Suprapubic skin (tissue), 4 donors: ENCODE results near the gene BBS2.

Experiments used
- EP300 ChIP-seq: sonication (generic); formaldehyde crosslinking; IDR thresholded peaks from one replicate; pipeline ENCODE4 v1.6.1; 2017; ENCODE audit warnings: antibody characterized with exemption
- POLR2A ChIP-seq, 2 donors: fragments of 450-650 bp; IDR thresholded peaks; one replicate each; pipeline ENCODE4 v1.6.1; 2017; ENCODE audit warnings: antibody characterized with exemption in 2 of 2, mild to moderate bottlenecking in 2 of 2, moderate library complexity in 2 of 2
- POLR2AphosphoS5 ChIP-seq, 3 donors: sonication (generic); formaldehyde crosslinking; IDR thresholded peaks; one replicate each; pipeline ENCODE4 v1.6.1; 2017; ENCODE audit warnings: antibody characterized with exemption in 3 of 3
- TF ChIP-seq, protein P1 (sequence below), 2 donors: fragments of 200-600 bp in 1 of 2; fragments of 450-650 bp in 1 of 2; sonication (generic) in 1 of 2; IDR thresholded peaks; one replicate each; pipeline ENCODE4 v1.5.1; 2016 to 2019; ENCODE audit warnings: antibody characterized with exemption in 2 of 2, mild to moderate bottlenecking in 1 of 2, moderate library complexity in 1 of 2

DNA sequence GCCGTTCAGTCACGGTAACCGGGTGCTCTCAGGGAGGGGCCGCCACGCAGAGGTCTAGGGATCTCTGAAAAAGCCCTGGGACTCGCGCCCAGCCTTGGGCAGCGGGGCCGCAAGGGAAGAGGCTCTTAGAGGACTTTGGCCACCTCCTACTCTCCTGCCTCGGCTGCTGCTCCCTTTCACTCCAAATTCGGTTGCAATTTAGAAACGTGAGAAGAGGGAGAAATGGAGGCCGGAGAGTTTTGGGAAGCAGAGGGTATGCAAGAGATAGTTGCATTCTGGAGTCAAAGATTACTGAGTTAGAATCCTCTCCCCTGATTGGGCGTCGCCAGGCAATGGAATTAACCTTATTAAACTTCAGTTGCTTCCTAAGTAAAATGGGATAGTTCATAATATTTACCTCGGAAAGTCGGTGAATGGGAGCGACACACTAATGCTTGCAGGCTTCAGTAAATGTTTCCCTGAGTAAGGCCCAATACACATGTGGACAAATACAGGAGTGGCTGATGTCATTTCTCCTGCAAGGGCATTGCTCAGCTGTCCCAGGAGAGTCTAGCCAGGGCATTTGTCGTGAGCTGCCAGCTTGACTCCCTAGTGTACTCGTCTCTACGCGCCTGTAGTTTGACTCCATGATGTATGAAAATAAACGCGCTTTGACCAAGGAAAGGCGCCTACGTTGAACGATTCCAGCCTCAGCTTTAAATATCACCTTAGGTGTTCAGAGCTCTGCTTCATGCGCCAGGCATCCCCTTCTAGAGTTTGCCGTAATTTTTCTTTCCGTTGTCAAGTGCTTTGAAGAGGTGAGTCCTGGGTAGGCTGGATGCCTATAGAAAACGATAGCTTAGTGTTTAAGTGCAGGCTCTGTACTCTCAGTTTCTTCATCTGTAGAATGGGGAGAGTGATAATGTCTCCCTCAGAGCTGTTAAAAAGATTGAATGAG is 67.8 kb downstream of the BBS2 start:
- TF ChIP-seq, protein P1, sequence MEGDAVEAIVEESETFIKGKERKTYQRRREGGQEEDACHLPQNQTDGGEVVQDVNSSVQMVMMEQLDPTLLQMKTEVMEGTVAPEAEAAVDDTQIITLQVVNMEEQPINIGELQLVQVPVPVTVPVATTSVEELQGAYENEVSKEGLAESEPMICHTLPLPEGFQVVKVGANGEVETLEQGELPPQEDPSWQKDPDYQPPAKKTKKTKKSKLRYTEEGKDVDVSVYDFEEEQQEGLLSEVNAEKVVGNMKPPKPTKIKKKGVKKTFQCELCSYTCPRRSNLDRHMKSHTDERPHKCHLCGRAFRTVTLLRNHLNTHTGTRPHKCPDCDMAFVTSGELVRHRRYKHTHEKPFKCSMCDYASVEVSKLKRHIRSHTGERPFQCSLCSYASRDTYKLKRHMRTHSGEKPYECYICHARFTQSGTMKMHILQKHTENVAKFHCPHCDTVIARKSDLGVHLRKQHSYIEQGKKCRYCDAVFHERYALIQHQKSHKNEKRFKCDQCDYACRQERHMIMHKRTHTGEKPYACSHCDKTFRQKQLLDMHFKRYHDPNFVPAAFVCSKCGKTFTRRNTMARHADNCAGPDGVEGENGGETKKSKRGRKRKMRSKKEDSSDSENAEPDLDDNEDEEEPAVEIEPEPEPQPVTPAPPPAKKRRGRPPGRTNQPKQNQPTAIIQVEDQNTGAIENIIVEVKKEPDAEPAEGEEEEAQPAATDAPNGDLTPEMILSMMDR (IDR thresholded peaks at IDR 0.05): no peak
- TF ChIP-seq POLR2AphosphoS5 (IDR thresholded peaks at IDR 0.05) (no peak), POLR2A (IDR thresholded peaks at IDR 0.05) (no peak), EP300 (no peak)
